Keratinocyte (primary cell): ENCODE data around the gene QRSL1. TPM values are rescaled to one million over a fixed set of nuclear protein-coding genes. Genes with fewer than 3 reads are reported as not detected.

Experiments
- DNase-seq: peaks from one replicate; pipeline ENCODE4 v3.0.0-alpha.2; 2011; ENCODE audit warnings: low read depth, missing footprints, low spot score
- FAIRE-seq: peaks from 2 replicates; lab custom pipeline; 2011; peaks lifted over from hg19 to GRCh38; lab: Jason Lieb, UNC
- H2AFZ ChIP-seq: 2 replicates; pipeline ENCODE4 v1.6.0; 2012; ENCODE audit warnings: low read length, control low read depth, inconsistent platforms; ENCODE audit not compliant: control insufficient read depth
- H3K27ac ChIP-seq: 2 replicates; pipeline ENCODE4 v1.5.1; 2011; ENCODE audit warnings: low read length; ENCODE audit not compliant: control insufficient read depth, insufficient read depth
- H3K27me3 ChIP-seq: 3 replicates; pipeline ENCODE4 v1.6.0; 2011; ENCODE audit warnings: low read length; ENCODE audit not compliant: control insufficient read depth, insufficient read depth; ENCODE audit errors: extremely low read depth
- H3K36me3 ChIP-seq, 2 experiments: 2 replicates in 1 of 2; 3 replicates in 1 of 2; pipeline ENCODE4 v1.5.1; 2011; ENCODE audit warnings: low read length in 2 of 2, mild to moderate bottlenecking in 1 of 2; ENCODE audit not compliant: control insufficient read depth in 2 of 2, insufficient read depth in 2 of 2; ENCODE audit errors: extremely low read depth in 1 of 2
- H3K4me1 ChIP-seq: 3 replicates; pipeline ENCODE4 v1.5.1; 2011; ENCODE audit warnings: low read length; ENCODE audit not compliant: control insufficient read depth, insufficient read depth; ENCODE audit errors: extremely low read depth
- H3K4me2 ChIP-seq: 3 replicates; pipeline ENCODE4 v1.6.0; 2011; ENCODE audit warnings: low read depth, low read length; ENCODE audit not compliant: control insufficient read depth, insufficient read depth; ENCODE audit errors: extremely low read depth
- H3K4me3 ChIP-seq, 3 experiments: fragments of 200-600 bp in 1 of 3; sonication (generic) in 1 of 3; 2 replicates in 2 of 3; 3 replicates in 1 of 3; pipeline ENCODE4 v1.5.1; 2011 to 2016; ENCODE audit warnings: low read length in 3 of 3, mild to moderate bottlenecking in 3 of 3, control low read depth in 2 of 3, inconsistent platforms in 1 of 3, low read depth in 1 of 3, mixed read lengths in 1 of 3, mixed run types in 1 of 3, moderate library complexity in 1 of 3; ENCODE audit not compliant: control insufficient read depth in 2 of 3, insufficient read depth in 2 of 3; ENCODE audit errors: extremely low read depth in 1 of 3
- H3K79me2 ChIP-seq: 2 replicates; pipeline ENCODE4 v1.6.0; 2012; ENCODE audit warnings: low read length; ENCODE audit not compliant: control insufficient read depth, insufficient read depth
- H3K9ac ChIP-seq: 3 replicates; pipeline ENCODE4 v1.6.0; 2011; ENCODE audit warnings: low read length; ENCODE audit not compliant: control insufficient read depth, insufficient read depth; ENCODE audit errors: extremely low read depth
- H3K9me1 ChIP-seq: 3 replicates; pipeline ENCODE4 v1.6.0; 2011; ENCODE audit warnings: low read length; ENCODE audit not compliant: control insufficient read depth, insufficient read depth; ENCODE audit errors: extremely low read depth
- H3K9me3 ChIP-seq: 2 replicates; pipeline ENCODE4 v1.5.1; 2012; ENCODE audit warnings: low read depth, low read length; ENCODE audit not compliant: control insufficient read depth
- H4K20me1 ChIP-seq: 3 replicates; pipeline ENCODE4 v1.6.0; 2011; ENCODE audit warnings: low read length; ENCODE audit not compliant: control insufficient read depth, insufficient read depth; ENCODE audit errors: extremely low read depth
- EZH2 ChIP-seq: IDR thresholded peaks from one replicate; pipeline ENCODE4 v1.6.1; 2012; ENCODE audit warnings: inconsistent platforms, mild to moderate bottlenecking, low read length, moderate library complexity
- dilution Hi-C: fragments of 300-500 bp; cut with MboI; formaldehyde crosslinking; loops from one replicate; pipeline ENCODE4 v1.7.0; 2020; ENCODE audit warnings: low sequenced_read_pairs; ENCODE audit not compliant: extremely low pct_ligation_motif_present
- polyA plus RNA-seq, 5 experiments: library from polyadenylated mRNA; depleted of rRNA in 3 of 5; stranded (reverse) in 3 of 5; stranded (forward) in 1 of 5; unstranded in 1 of 5; fragments of >200 nt; gene quantifications; 1 replicate in 1 of 5; 2 replicates in 3 of 5; 3 replicates in 1 of 5; pipeline versions ENCODE4 v1.2.1 to v1.2.3, GENCODE V29; 2011 to 2012; ENCODE audit warnings: missing spikeins in 2 of 5, low read depth in 1 of 5, low replicate concordance in 1 of 5
- TF ChIP-seq, protein P1 (sequence below), 3 experiments: IDR thresholded peaks in 1 of 3; conservative IDR thresholded peaks in 1 of 3; optimal IDR thresholded peaks in 1 of 3; 2 replicates in 2 of 3; 3 replicates in 1 of 3; pipeline versions ENCODE3 to v1.5.1; 2011; ENCODE audit warnings: low read length in 3 of 3, mild to moderate bottlenecking in 3 of 3, moderate library complexity in 2 of 3, control low read depth in 1 of 3, inconsistent platforms in 1 of 3; ENCODE audit not compliant: insufficient read depth in 2 of 3; ENCODE audit errors: extremely low read depth in 1 of 3

QRSL1 gene
- polyA plus RNA-seq, 1 donor (not counting 4 experiments of a cell fraction or from before 2014, with no cell fraction given) = 14.6 TPM

DNA sequence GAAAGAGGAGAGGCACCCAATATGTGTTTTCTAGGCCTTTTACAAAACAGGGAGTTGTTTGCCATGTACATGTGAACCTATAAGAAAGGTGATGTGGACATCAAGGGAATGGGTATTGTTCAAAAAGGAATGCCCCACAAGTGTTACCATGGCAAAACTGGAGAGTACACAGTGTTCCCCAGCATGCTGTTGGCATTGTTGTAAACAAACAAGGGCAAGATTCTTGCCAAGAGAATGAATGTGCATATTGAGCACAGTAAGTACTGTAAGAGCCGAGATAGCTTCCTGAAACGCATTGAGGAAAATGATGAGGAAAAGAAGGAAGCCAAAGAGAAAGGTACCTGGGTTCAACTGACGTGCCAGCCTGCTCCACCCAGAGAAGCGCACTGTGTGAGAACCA, 13.1 kb downstream of the QRSL1 start:
- TF ChIP-seq, protein P1, sequence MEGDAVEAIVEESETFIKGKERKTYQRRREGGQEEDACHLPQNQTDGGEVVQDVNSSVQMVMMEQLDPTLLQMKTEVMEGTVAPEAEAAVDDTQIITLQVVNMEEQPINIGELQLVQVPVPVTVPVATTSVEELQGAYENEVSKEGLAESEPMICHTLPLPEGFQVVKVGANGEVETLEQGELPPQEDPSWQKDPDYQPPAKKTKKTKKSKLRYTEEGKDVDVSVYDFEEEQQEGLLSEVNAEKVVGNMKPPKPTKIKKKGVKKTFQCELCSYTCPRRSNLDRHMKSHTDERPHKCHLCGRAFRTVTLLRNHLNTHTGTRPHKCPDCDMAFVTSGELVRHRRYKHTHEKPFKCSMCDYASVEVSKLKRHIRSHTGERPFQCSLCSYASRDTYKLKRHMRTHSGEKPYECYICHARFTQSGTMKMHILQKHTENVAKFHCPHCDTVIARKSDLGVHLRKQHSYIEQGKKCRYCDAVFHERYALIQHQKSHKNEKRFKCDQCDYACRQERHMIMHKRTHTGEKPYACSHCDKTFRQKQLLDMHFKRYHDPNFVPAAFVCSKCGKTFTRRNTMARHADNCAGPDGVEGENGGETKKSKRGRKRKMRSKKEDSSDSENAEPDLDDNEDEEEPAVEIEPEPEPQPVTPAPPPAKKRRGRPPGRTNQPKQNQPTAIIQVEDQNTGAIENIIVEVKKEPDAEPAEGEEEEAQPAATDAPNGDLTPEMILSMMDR (optimal IDR thresholded peaks at IDR 0.05 in 1 of 3, IDR thresholded peaks at IDR 0.05 in 1 of 3, conservative IDR thresholded peaks at IDR 0.05 in 1 of 3; ENCODE audit: extremely low read depth in 1 of 3, insufficient read depth in 2 of 3, low read length in 3 of 3) = no peak
- Histone ChIP-seq H3K27ac (no peak overlapping the region), H2AFZ (no peak overlapping the region), H3K4me1 (no peaks in the 10 kb centered on the region), H3K9me3 (no peaks in the 10 kb centered on the region), H3K79me2 (peaks cover 13% of the 10 kb centered on the region), H3K9me1 (no peaks in the 10 kb centered on the region), H3K27me3 (no peaks in the 10 kb centered on the region), H4K20me1 (no peaks in the 10 kb centered on the region), H3K4me3 (no peak overlapping the region), H3K9ac (no peak overlapping the region), H3K4me2 (no peak overlapping the region), H3K36me3 (peaks cover 2 to 3% of the 10 kb centered on the region in 2 experiments)
- dilution Hi-C loops = no loop called here
- DNase-seq (no peak), FAIRE-seq (no peak)

DNA sequence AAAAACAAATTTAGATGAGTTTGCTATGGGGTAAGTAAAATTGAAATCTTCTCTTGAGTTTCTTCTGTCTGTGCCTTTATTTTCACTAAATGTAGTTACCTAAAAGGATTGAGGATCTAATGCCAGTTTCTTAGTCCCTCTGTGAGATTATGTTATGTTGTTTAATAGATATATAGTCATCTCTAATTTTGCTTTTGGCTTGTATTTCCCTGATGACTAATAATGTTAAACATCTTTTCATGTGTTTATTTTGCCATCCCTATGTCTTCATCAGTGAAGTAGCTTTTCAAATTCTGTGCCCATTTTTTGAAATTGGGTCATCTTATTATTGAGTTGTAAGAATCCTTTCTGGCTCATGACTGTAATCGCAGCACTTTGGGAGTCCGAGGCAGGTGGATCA, 13.7 kb downstream of the QRSL1 start:
- FAIRE-seq = no peak
- peaks cover 2 to 3% of the 10 kb centered on the region in 2 experiments for H3K36me3 ChIP-seq

More for the DNA sequence above, 13.7 kb downstream of the QRSL1 start:
- H3K4me2 ChIP-seq = no peak overlapping the region
- no peak overlapping the region for H3K4me3 ChIP-seq
- H3K79me2 ChIP-seq = peaks cover 8% of the 10 kb centered on the region
- H3K9ac ChIP-seq = no peak overlapping the region
- no peak overlapping the region for H3K27ac ChIP-seq
- H3K9me1 ChIP-seq = no peaks in the 10 kb centered on the region
- no peaks in the 10 kb centered on the region for H3K27me3 ChIP-seq
- no peak for TF ChIP-seq EZH2
- TF ChIP-seq, protein P1 (optimal IDR thresholded peaks at IDR 0.05 in 1 of 3, IDR thresholded peaks at IDR 0.05 in 1 of 3, conservative IDR thresholded peaks at IDR 0.05 in 1 of 3; ENCODE audit: extremely low read depth in 1 of 3, insufficient read depth in 2 of 3, low read length in 3 of 3) = no peak
- dilution Hi-C loops = no loop called here
- H3K9me3 ChIP-seq = no peaks in the 10 kb centered on the region
- H3K4me1 ChIP-seq = no peaks in the 10 kb centered on the region
- H2AFZ ChIP-seq = no peak overlapping the region
- no peak for DNase-seq
- H4K20me1 ChIP-seq = no peaks in the 10 kb centered on the region
